Testis (tissue), 3 donors: ENCODE measurements around the gene SPPL2A. TPM values are rescaled to one million over a fixed set of nuclear protein-coding genes. Genes with fewer than 3 reads are reported as not detected.

Source experiments
- DNase-seq: peaks from one replicate; pipeline ENCODE4 v3.0.0-alpha.2; 2019
- H3K27ac ChIP-seq, 2 donors: fragments of 200-600 bp; sonication (generic); one replicate each; pipeline ENCODE4 v1.5.1; 2019
- H3K27me3 ChIP-seq: fragments of 200-600 bp; sonication (generic); one replicate; pipeline ENCODE4 v1.5.1; 2019
- H3K36me3 ChIP-seq: fragments of 200-600 bp; sonication (generic); one replicate; pipeline ENCODE4 v1.5.1; 2017; ENCODE audit warnings: low read depth; ENCODE audit errors: missing control alignments
- H3K4me1 ChIP-seq: fragments of 200-600 bp; sonication (generic); one replicate; pipeline ENCODE4 v1.5.1; 2019
- H3K4me3 ChIP-seq, 2 donors: fragments of 200-600 bp; sonication (generic); one replicate each; pipeline ENCODE4 v1.5.1; 2017 to 2019
- H3K9me3 ChIP-seq: fragments of 200-600 bp; sonication (generic); one replicate; pipeline ENCODE4 v1.5.1; 2017
- POLR2A ChIP-seq: fragments of 450-650 bp; IDR thresholded peaks from one replicate; pipeline ENCODE4 v1.6.1; 2017; ENCODE audit warnings: antibody characterized with exemption, mild to moderate bottlenecking, moderate library complexity
- WGBS, 2 donors: methylation state at CpG; one replicate each; pipeline ENCODE4 v1.1.5; 2018; 5-methylcytosine and 5-hydroxymethylcytosine counted together
- intact Hi-C: fragments of 100-400 bp; cut with DNase I; formaldehyde crosslinking; loops from one replicate; pipeline ENCODE4 v1.15.1; 2023; ENCODE audit warnings: low total_unique reads
- polyA plus RNA-seq: library from polyadenylated mRNA; stranded (reverse); fragments of 350-450 nt; fragmentation: Illumina TruSeq; extraction: RNeasy Lipid Tissue Mini Kit (QIAGEN cat#74804); gene quantifications from one replicate; pipeline ENCODE4 v1.2.3, GENCODE V29; 2014; ENCODE audit warnings: low read depth, low replicate concordance; ENCODE audit not compliant: insufficient read depth
- small RNA-seq, 2 donors: library from RNA; depleted of rRNA; stranded (forward); fragments of <200 nt; gene quantifications; one replicate each; pipeline ENCODE3, GENCODE V24; 2016
- total RNA-seq, 2 donors: library from RNA; depleted of rRNA; stranded (reverse); fragments of >200 nt; gene quantifications; one replicate each; pipeline ENCODE4 v1.2.3, GENCODE V29; 2016
- TF ChIP-seq, protein P1 (sequence below), 3 experiments: fragments of 450-650 bp in 2 of 3; fragments of 200-600 bp in 1 of 3; sonication (generic) in 1 of 3; IDR thresholded peaks; one replicate each; pipeline ENCODE4 v1.5.1; 2016 to 2019; ENCODE audit warnings: antibody characterized with exemption in 3 of 3, mild to moderate bottlenecking in 2 of 3, moderate library complexity in 1 of 3

SPPL2A gene
- total and polyA plus RNA-seq, 3 donors from 2014 or later = 41.2 to 89.3 (median 70.9) TPM

DNA sequence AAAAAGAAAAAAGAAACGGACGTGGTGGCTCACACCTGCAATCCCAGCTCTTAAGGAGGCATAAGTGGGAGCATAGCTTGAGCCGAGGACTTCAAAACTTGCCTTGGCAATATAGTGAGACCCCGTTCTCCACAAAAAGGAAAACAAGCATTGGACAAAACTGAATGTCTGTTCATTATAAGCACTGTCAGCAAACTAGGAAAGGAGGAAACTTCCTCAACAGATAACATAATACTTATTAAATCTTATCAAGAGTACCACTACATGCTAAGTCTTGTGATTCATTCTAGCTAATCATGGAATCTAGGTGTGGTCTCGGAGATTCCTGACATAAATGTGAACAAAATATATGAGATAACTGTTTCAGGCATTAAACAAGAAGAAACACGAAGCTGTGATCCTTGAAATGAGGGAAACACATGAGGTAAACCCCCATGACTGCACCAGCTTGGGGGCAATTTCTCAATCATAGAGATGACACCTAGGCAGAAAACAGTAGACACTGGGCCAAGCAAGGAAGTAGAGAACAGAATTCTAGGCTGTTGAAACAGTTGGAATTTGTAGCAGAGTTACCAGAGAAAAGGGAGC, 112.3 kb downstream of the SPPL2A start:
- intact Hi-C loops = no loop called here
- no peak overlapping the region for H3K4me3 ChIP-seq
- DNase-seq = no peak
- H3K27me3 ChIP-seq = no peaks in the 10 kb centered on the region
- TF ChIP-seq POLR2A = no peak
- TF ChIP-seq, protein P1, sequence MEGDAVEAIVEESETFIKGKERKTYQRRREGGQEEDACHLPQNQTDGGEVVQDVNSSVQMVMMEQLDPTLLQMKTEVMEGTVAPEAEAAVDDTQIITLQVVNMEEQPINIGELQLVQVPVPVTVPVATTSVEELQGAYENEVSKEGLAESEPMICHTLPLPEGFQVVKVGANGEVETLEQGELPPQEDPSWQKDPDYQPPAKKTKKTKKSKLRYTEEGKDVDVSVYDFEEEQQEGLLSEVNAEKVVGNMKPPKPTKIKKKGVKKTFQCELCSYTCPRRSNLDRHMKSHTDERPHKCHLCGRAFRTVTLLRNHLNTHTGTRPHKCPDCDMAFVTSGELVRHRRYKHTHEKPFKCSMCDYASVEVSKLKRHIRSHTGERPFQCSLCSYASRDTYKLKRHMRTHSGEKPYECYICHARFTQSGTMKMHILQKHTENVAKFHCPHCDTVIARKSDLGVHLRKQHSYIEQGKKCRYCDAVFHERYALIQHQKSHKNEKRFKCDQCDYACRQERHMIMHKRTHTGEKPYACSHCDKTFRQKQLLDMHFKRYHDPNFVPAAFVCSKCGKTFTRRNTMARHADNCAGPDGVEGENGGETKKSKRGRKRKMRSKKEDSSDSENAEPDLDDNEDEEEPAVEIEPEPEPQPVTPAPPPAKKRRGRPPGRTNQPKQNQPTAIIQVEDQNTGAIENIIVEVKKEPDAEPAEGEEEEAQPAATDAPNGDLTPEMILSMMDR (IDR thresholded peaks at IDR 0.05) = no peak
- no peaks in the 10 kb centered on the region for H3K36me3 ChIP-seq
- no peaks in the 10 kb centered on the region for H3K9me3 ChIP-seq
- H3K27ac ChIP-seq = no peak overlapping the region
- H3K4me1 ChIP-seq = no peaks in the 10 kb centered on the region
- 93 to 94% methylated on average over 6 of the region's 6 CpGs for WGBS, 2 donors

DNA sequence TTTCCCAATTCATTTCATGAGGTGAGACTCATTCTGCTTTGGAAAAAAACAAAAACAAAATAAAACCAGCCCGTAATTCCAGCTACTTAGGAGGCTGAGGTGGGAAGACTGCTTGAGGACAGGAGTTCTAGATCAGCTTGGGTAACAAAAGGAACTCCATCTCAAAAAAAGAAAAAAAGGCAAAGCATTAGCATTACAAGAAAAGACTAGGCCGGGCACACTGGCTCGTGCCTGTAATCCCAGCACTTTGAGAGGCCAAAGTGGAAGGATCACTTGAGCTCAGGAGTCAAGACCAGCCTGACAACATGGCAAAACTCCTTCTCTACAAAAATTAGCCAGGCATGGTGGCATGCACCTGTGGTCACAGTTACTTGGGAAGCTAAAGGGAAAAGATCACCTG, 112.8 kb downstream of the SPPL2A start:
- Histone ChIP-seq H3K27ac (no peak overlapping the region), H3K4me3 (no peak overlapping the region), H3K27me3 (no peaks in the 10 kb centered on the region), H3K36me3 (no peaks in the 10 kb centered on the region), H3K9me3 (no peaks in the 10 kb centered on the region), H3K4me1 (no peaks in the 10 kb centered on the region)
- TF ChIP-seq, protein P1 (IDR thresholded peaks at IDR 0.05) = no peak
- no peak for TF ChIP-seq POLR2A
- no peak for DNase-seq
- 77 to 90% methylated on average over 3 of the region's 3 CpGs for WGBS, 2 donors
- intact Hi-C loops = no loop called here

Small RNA genes lying within 50 kb of the gene (small RNA-seq; reads per million reads assigned to genes)
- gene AC012100.1 (0 reads per million in 2 donors), gene RN7SL354P (0 reads per million in 2 donors)

Other genes starting within 250 kb of the SPPL2A start
- 10 to 100 TPM in 1 of 2 donors, 1 to 10 TPM in 1; 8.7 to 30.4 TPM for gene USP50, start 219.0 kb downstream of the SPPL2A start, total RNA-seq
- 18.8 TPM for gene USP50, start 219.0 kb downstream of the SPPL2A start, polyA plus RNA-seq
- gene TRPM7, start 78.9 kb downstream of the SPPL2A start, total RNA-seq = 10 to 100 TPM; 52.2 to 53.1 TPM
- 18.1 TPM for gene TRPM7, start 78.9 kb downstream of the SPPL2A start, polyA plus RNA-seq
- 10 to 100 TPM; 11.3 to 11.8 TPM for gene AP4E1, start 143.0 kb upstream of the SPPL2A start, total RNA-seq
- 8.1 TPM for gene AP4E1, start 143.0 kb upstream of the SPPL2A start, polyA plus RNA-seq